ENCODE results near the gene PLAU. TPM values are rescaled to one million over a fixed set of nuclear protein-coding genes. Genes with fewer than 3 reads are reported as not detected.
"Not testable (repeated sequence)": the region's sequence is repeated elsewhere in the genome, so short reads cannot be mapped to it uniquely, and the experiment has no call there.

PLAU gene
- total and polyA plus RNA-seq, 9 of the 15 experiments (the other 6 are each of a cell fraction or from before 2014, with no cell fraction given) = 2.1 to 16.9 (median 3.3) TPM

GRCh38 chr10:73930630-73931327, 19.8 kb downstream of the PLAU start (continued):
- TF ChIP-seq TEAD4 (IDR thresholded peaks at IDR 0.05; ENCODE audit: low read length) (peak; percentile 65), TAF9B (IDR thresholded peaks at IDR 0.05; ENCODE audit: partially characterized antibody) (peak; percentile 82), TRIM24 (IDR thresholded peaks at IDR 0.05) (peak; percentile 71 to 75), SPI1 (IDR thresholded peaks at IDR 0.05; ENCODE audit: borderline replicate concordance, low read depth, low read length) (peak; percentile 64; the same call in 1 of the 2 replicates), PBX2 (CRISPR knock-in tag; IDR thresholded peaks at IDR 0.05; ENCODE audit: low read depth) (peak; percentile 64), PBX2 (tag; conservative IDR thresholded peaks at IDR 0.05; ENCODE audit: low read depth) (peak; percentile 94), ZFX (CRISPR knock-in tag; IDR thresholded peaks at IDR 0.05) (peak; percentile 70; the same call in 1 of the 2 replicates), ZNF316 (IDR thresholded peaks at IDR 0.05) (peak; percentile 99), RAD51 (IDR thresholded peaks at IDR 0.05; ENCODE audit: borderline replicate concordance, low read depth) (peak; percentile 99), SP1 (CRISPR knock-in tag; IDR thresholded peaks at IDR 0.05) (peak; percentile 64; the same call in 1 of the 2 replicates), MEIS2 (IDR thresholded peaks at IDR 0.05; ENCODE audit: partially characterized antibody) (peak; percentile 93), NR2C1 (IDR thresholded peaks at IDR 0.05) (peak; percentile 80), MNT (conservative IDR thresholded peaks at IDR 0.05) (peak; percentile 63 to 77), USF2 (CRISPR knock-in tag; IDR thresholded peaks at IDR 0.05) (peak; percentile 86), CXXC5 (CRISPR knock-in tag; IDR thresholded peaks at IDR 0.05) (peak; percentile 78), EP400 (IDR thresholded peaks at IDR 0.05) (peak; percentile 62; the same call in 1 of the 2 replicates), ELF1 (tag; IDR thresholded peaks at IDR 0.05) (peak; percentile 53), MAFG (tag; conservative IDR thresholded peaks at IDR 0.05) (peak; percentile 88)
- not testable (repeated sequence) for TF ChIP-seq TEAD4 (CRISPR knock-in tag; IDR thresholded peaks at IDR 0.05; ENCODE audit: borderline replicate concordance); NR2C1 (tag; IDR thresholded peaks at IDR 0.05)
- TF ChIP-seq, protein P1, sequence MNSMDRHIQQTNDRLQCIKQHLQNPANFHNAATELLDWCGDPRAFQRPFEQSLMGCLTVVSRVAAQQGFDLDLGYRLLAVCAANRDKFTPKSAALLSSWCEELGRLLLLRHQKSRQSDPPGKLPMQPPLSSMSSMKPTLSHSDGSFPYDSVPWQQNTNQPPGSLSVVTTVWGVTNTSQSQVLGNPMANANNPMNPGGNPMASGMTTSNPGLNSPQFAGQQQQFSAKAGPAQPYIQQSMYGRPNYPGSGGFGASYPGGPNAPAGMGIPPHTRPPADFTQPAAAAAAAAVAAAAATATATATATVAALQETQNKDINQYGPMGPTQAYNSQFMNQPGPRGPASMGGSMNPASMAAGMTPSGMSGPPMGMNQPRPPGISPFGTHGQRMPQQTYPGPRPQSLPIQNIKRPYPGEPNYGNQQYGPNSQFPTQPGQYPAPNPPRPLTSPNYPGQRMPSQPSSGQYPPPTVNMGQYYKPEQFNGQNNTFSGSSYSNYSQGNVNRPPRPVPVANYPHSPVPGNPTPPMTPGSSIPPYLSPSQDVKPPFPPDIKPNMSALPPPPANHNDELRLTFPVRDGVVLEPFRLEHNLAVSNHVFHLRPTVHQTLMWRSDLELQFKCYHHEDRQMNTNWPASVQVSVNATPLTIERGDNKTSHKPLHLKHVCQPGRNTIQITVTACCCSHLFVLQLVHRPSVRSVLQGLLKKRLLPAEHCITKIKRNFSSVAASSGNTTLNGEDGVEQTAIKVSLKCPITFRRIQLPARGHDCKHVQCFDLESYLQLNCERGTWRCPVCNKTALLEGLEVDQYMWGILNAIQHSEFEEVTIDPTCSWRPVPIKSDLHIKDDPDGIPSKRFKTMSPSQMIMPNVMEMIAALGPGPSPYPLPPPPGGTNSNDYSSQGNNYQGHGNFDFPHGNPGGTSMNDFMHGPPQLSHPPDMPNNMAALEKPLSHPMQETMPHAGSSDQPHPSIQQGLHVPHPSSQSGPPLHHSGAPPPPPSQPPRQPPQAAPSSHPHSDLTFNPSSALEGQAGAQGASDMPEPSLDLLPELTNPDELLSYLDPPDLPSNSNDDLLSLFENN (IDR thresholded peaks at IDR 0.05; ENCODE audit: low read depth in 2 of 2, low read length in 2 of 2) = peak in 1 of 2 experiments; percentile 73; a peak in 1 of 4 replicates

Measured in K562 (cell line).